ENCODE data around the gene ARVCF.

DNA sequence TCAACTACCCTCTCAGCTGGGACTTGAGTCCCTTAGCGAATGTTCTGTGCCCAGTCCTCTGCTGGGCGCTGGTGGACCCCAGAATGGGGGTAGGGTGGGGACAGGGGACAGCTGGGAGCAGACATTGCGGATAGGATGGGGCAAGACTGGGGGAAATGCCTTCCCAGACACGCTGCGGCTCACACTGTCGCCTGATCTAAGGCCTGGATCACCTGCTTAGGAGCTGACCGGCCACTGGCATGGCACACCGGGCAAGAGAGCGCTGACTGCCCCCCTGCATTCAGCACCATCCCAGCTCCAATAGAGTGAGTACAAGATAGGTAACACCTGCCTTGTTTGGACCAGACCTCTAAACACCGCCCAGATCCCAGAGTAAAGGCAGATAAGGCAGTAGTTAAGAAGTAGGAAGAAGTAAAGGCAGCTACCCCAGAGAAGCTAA, 1.4 kb downstream of the ARVCF start:
- TF ChIP-seq, protein P1, sequence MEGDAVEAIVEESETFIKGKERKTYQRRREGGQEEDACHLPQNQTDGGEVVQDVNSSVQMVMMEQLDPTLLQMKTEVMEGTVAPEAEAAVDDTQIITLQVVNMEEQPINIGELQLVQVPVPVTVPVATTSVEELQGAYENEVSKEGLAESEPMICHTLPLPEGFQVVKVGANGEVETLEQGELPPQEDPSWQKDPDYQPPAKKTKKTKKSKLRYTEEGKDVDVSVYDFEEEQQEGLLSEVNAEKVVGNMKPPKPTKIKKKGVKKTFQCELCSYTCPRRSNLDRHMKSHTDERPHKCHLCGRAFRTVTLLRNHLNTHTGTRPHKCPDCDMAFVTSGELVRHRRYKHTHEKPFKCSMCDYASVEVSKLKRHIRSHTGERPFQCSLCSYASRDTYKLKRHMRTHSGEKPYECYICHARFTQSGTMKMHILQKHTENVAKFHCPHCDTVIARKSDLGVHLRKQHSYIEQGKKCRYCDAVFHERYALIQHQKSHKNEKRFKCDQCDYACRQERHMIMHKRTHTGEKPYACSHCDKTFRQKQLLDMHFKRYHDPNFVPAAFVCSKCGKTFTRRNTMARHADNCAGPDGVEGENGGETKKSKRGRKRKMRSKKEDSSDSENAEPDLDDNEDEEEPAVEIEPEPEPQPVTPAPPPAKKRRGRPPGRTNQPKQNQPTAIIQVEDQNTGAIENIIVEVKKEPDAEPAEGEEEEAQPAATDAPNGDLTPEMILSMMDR (IDR thresholded peaks at IDR 0.05) = no peak
- no peak for TF ChIP-seq POLR2A (IDR thresholded peaks at IDR 0.05)
